GM13977 (cell line): ENCODE measurements around the gene HPCAL1.

Source experiments
- DNase-seq: peaks from one replicate; pipeline ENCODE4 v3.0.0; 2012; ENCODE audit warnings: low spot score
- CTCF ChIP-seq: IDR thresholded peaks from 2 replicates; pipeline ENCODE4 v1.5.1; 2012; ENCODE audit warnings: mild to moderate bottlenecking, control low read depth; ENCODE audit not compliant: insufficient read depth; ENCODE audit errors: extremely low read depth, missing control alignments
- in situ Hi-C: fragments of 300-500 bp; cut with MboI; formaldehyde crosslinking; loops from one replicate; pipeline ENCODE4 v1.12.0; 2022; ENCODE audit warnings: low sequenced_read_pairs, low pct_unique_long_range_greater_than_20kb, mixed read lengths, inconsistent platforms; ENCODE audit not compliant: unreplicated experiment

The HPCAL1 gene

GRCh38 chr2:10388954-10389560 is 86.4 kb downstream of the HPCAL1 start:
- in situ Hi-C loops: no loop called here
- DNase-seq: no peak
- TF ChIP-seq CTCF: no peak

- in situ Hi-C loops: no loop called here
- TF ChIP-seq CTCF: no peak
- no peak for DNase-seq
These were observed 86.9 kb downstream of the HPCAL1 start for GRCh38 chr2:10389573-10389972.

- TF ChIP-seq CTCF: no peak
- in situ Hi-C loops: no loop called here
- no peak for DNase-seq
These were observed 87.7 kb downstream of the HPCAL1 start for GRCh38 chr2:10390369-10390801.

GRCh38 chr2:10392100-10392499 is 89.4 kb downstream of the HPCAL1 start:
- TF ChIP-seq CTCF: no peak
- DNase-seq: no peak
- in situ Hi-C loops: no loop called here

- DNase-seq: no peak
- in situ Hi-C loops: no loop called here
- no peak for TF ChIP-seq CTCF
These were observed 89.8 kb downstream of the HPCAL1 start for GRCh38 chr2:10392548-10392947.

GRCh38 chr2:10392951-10393639 is 90.4 kb downstream of the HPCAL1 start:
- in situ Hi-C loops: no loop called here
- TF ChIP-seq CTCF: no peak
- no peak for DNase-seq
